PFSK-1 (cell line): ENCODE results near the gene SRP19.

Source experiments
- FOXP2 ChIP-seq: optimal IDR thresholded peaks from 2 replicates; pipeline ENCODE3; 2011; ENCODE audit warnings: borderline replicate concordance, control low read depth, inconsistent platforms; ENCODE audit not compliant: insufficient read depth; ENCODE audit errors: extremely low read length, extremely low read depth
- POLR2AphosphoS5 ChIP-seq: IDR thresholded peaks from 2 replicates; pipeline ENCODE4 v1.6.1; 2012; ENCODE audit warnings: low read depth, mild to moderate bottlenecking, control low read depth, low read length, moderate library complexity

DNA sequence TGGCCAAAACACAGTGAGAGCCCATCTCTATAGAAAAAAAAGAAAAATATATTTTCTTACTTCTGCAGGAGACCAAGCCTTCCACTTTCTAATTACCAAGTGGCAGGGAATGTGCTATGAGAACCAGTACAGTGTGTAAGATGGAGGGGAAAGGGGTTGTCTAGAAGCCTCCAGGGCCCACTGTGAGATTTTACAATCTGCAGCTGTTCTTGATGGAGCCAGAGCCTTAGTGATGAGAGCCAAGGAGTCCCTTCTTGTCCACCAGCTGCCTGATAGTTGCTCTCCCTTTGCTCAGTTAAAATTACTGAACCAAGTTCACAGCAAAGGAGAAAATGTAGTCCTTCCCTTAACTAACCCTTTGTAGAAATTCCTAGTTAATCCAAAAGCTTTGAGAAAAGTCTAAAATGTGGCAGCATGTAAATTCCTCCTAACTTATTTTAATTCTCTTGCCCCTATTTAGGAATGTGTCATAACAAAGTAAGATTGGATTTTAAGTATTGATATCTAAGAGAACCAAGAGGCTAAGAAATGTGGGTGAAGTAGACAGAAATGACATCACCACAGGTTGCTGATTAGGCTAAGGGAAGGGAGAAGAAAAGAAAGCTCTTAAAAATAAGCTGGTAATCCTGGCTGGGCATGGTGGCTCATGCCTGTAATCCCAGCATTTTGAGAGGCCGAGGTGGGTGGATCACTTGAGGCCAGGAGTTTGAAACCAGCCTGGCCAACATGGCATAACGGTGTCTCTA, 19.3 kb downstream of the SRP19 start:
- no peak for TF ChIP-seq FOXP2
- TF ChIP-seq POLR2AphosphoS5: no peak
